Naive thymus-derived CD4-positive, alpha-beta T cell (primary cell): ENCODE data around the gene LIPE. TPM values are rescaled to one million over a fixed set of nuclear protein-coding genes. Genes with fewer than 3 reads are reported as not detected.

Experiments used
- ATAC-seq: fragments of 150-1000 bp; cut with Tn5 transposase; 2 replicates; pipeline ENCODE4 v1.10.0; 2021; ENCODE audit warnings: mild to moderate bottlenecking, moderate library complexity
- CTCF ChIA-PET: fragments of 350-600 bp; sonication (Branson Sonifier 250); formaldehyde crosslinking; loops from one replicate; lab custom pipeline; 2021; ENCODE audit warnings: antibody characterized with exemption; lab: Charles Lee
- POLR2A ChIA-PET: fragments of 350-600 bp; sonication (Branson Sonifier 250); formaldehyde crosslinking; loops from one replicate; lab custom pipeline; 2021; ENCODE audit warnings: antibody characterized with exemption, inconsistent platforms; lab: Charles Lee
- DNase-seq, 9 donors: peaks; one replicate each; pipeline versions ENCODE4 v3.0.0 to v3.0.0-alpha.2; 2020 to 2022; ENCODE audit warnings: mixed read lengths in 1 of 9
- H3K27ac ChIP-seq: one replicate; pipeline ENCODE4 v1.7.0; 2013; ENCODE audit warnings: mild to moderate bottlenecking, low read depth, low read length, moderate library complexity
- H3K27me3 ChIP-seq, 2 donors: one replicate each; pipeline ENCODE4 v1.7.0; 2013; ENCODE audit warnings: low read length in 2 of 2, mild to moderate bottlenecking in 2 of 2, moderate library complexity in 2 of 2; ENCODE audit not compliant: control insufficient read depth in 2 of 2, insufficient read depth in 2 of 2
- H3K36me3 ChIP-seq, 3 experiments: 1 replicate in 2 of 3; 2 replicates in 1 of 3; pipeline ENCODE4 v1.7.0; 2013; ENCODE audit warnings: low read length in 3 of 3, mild to moderate bottlenecking in 3 of 3, moderate library complexity in 1 of 3; ENCODE audit not compliant: insufficient read depth in 3 of 3, control insufficient read depth in 2 of 3
- H3K4me1 ChIP-seq, 2 donors: one replicate each; pipeline ENCODE4 v1.7.0; 2013; ENCODE audit warnings: low read length in 2 of 2, mild to moderate bottlenecking in 2 of 2, moderate library complexity in 1 of 2; ENCODE audit not compliant: control insufficient read depth in 2 of 2, insufficient read depth in 2 of 2
- H3K4me3 ChIP-seq: 2 replicates; pipeline ENCODE4 v1.7.0; 2013; ENCODE audit warnings: mild to moderate bottlenecking, low read length
- H3K9me3 ChIP-seq, 3 experiments: 1 replicate in 2 of 3; 2 replicates in 1 of 3; pipeline ENCODE4 v1.7.0; 2013; ENCODE audit warnings: low read length in 3 of 3; ENCODE audit not compliant: control insufficient read depth in 2 of 3
- H3K27ac Mint-ChIP-seq, 9 donors: one replicate each; pipeline ENCODE4 v1.8.0; 2020 to 2022; ENCODE audit warnings: mixed read lengths in 9 of 9, mild to moderate bottlenecking in 8 of 9, moderate library complexity in 5 of 9, inconsistent platforms in 2 of 9
- H3K27me3 Mint-ChIP-seq, 5 donors: one replicate each; pipeline ENCODE4 v1.8.0; 2021 to 2022; ENCODE audit warnings: mixed read lengths in 5 of 5, mild to moderate bottlenecking in 1 of 5
- H3K36me3 Mint-ChIP-seq, 5 donors: one replicate each; pipeline ENCODE4 v1.8.0; 2020 to 2022; ENCODE audit warnings: mixed read lengths in 5 of 5, mild to moderate bottlenecking in 3 of 5, inconsistent platforms in 1 of 5
- H3K4me1 Mint-ChIP-seq, 7 donors: one replicate each; pipeline ENCODE4 v1.8.0; 2020 to 2022; ENCODE audit warnings: mixed read lengths in 7 of 7, mild to moderate bottlenecking in 3 of 7, inconsistent platforms in 1 of 7
- H3K4me3 Mint-ChIP-seq, 10 donors: one replicate each; pipeline ENCODE4 v1.8.0; 2020 to 2022; ENCODE audit warnings: mild to moderate bottlenecking in 10 of 10, mixed read lengths in 10 of 10, moderate library complexity in 6 of 10, inconsistent platforms in 2 of 10
- H3K9me3 Mint-ChIP-seq, 11 donors: one replicate each; pipeline ENCODE4 v1.8.0; 2020 to 2022; ENCODE audit warnings: mixed read lengths in 11 of 11, mild to moderate bottlenecking in 4 of 11, inconsistent platforms in 1 of 11, moderate library complexity in 1 of 11
- intact Hi-C, 2 donors: fragments of 100-400 bp; cut with micrococcal nuclease; formaldehyde crosslinking; loops; one replicate each; pipeline ENCODE4 v1.15.1; 2023
- polyA plus RNA-seq, 2 donors: library from polyadenylated mRNA; unstranded; fragments of 300-500 nt; fragmentation: Illumina TruSeq; gene quantifications; one replicate each; pipeline ENCODE4 v1.2.3, GENCODE V29; 2021
- total RNA-seq, 6 experiments: library from RNA in 5 of 6; stranded (reverse) in 5 of 6; gene quantifications; 1 replicate in 5 of 6; 2 replicates in 1 of 6; pipeline ENCODE4 v1.2.3 and lab custom pipeline; 2021 to 2026

LIPE gene
- total and polyA plus RNA-seq, 7 experiments from 2014 or later = 7.0 to 35.4 (median 20.0) TPM

DNA sequence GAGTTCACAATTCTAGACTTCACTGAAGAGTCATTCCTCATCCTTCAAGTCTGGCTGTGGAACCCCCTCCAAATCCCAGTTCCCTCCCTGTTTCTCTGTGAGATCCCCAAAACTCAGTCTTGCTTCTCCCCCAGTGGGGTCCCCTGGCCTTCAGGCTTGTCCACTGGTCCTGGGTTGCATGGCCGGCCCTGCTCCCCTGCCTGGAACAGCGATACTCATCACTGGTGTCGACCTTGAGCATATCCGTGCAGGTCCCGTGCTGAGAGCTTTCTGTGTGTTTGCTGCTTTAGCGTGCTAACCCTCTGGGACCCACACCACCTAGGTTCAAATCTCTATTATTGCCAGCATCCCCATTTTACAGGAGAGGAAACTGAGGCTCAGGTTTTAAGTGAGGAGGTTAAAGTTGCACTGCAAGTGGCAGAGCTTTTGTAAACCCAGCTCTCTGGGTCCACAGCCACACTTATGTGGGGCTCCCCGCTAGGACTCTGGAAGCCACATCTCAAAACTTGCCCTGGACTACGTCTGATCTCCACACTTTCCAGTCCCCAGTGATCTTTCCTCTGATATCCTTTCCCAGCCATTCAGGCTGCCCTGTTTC is 15.5 kb downstream of the LIPE start:
- no peak overlapping the region for H3K4me3 ChIP-seq
- Mint-ChIP-seq H3K4me3 (no peak overlapping the region), H3K36me3 (peaks cover 0 to 9% (median 4%) of the 10 kb centered on the region in 5 donors), H3K9me3 (peaks cover 0 to 3% (median 0%) of the 10 kb centered on the region in 11 donors), H3K4me1 (peaks cover 0 to 8% (median 5%) of the 10 kb centered on the region in 7 donors), H3K27ac (peak overlapping the region in 3 of 9 donors; percentile 21 to 56 (median 49)), H3K27me3 (no peaks in the 10 kb centered on the region)
- ATAC-seq (no peak), DNase-seq (no peak)
- ChIA-PET POLR2A (interaction anchor here (1.4 kb wide), 1 partner anchor 11 kb away, joined by 5 read pairs; no protein-coding TSS in a partner anchor), CTCF (interaction anchor here (0.7 kb wide), 1 partner anchor 27 kb away, joined by 4 read pairs; no protein-coding TSS in a partner anchor)
- no peak overlapping the region for H3K27ac ChIP-seq
- no peaks in the 10 kb centered on the region for H3K27me3 ChIP-seq
- intact Hi-C loops = no loop called here
- no peaks in the 10 kb centered on the region for H3K9me3 ChIP-seq
- H3K4me1 ChIP-seq = no peaks in the 10 kb centered on the region
- peaks cover 0 to 41% (median 0%) of the 10 kb centered on the region in 3 experiments for H3K36me3 ChIP-seq

DNA sequence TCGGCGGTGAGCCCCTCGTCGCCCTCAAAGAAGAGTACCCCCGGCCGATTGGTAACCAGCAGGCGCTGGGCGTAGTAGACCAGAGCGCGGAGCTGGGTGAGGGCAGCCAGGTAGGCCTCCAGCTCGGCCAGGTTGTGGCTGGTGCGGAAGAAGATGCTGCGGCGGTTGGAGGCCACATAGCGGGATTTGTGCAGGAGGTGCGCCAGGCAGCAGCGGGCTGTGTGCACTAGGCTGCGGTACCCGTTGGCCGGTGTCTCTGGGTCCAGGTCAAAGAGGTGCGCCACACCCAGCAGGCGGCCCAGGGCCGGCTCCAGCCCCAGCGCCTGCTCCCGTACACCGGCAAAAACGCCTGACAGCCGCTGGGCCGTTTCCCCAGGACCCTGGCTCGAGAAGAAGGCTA is 16.8 kb downstream of the LIPE start:
- ChIA-PET POLR2A (no interaction called here), CTCF (interaction anchor here (1.8 kb wide), 1 partner anchor 23 kb away, joined by 4 read pairs; no protein-coding TSS in a partner anchor)
- Mint-ChIP-seq H3K9me3 (peaks cover 0 to 3% (median 0%) of the 10 kb centered on the region in 11 donors), H3K27ac (peak overlapping the region in 1 of 9 donors; percentile 5), H3K27me3 (no peaks in the 10 kb centered on the region), H3K4me1 (peaks cover 0 to 9% (median 5%) of the 10 kb centered on the region in 7 donors), H3K4me3 (no peak overlapping the region), H3K36me3 (peaks cover 0 to 15% (median 4%) of the 10 kb centered on the region in 5 donors)
- ATAC-seq (no peak), DNase-seq (no peak)
- Histone ChIP-seq H3K4me3 (no peak overlapping the region), H3K4me1 (no peaks in the 10 kb centered on the region), H3K9me3 (no peaks in the 10 kb centered on the region), H3K36me3 (peaks cover 0 to 45% (median 0%) of the 10 kb centered on the region in 3 experiments), H3K27me3 (no peaks in the 10 kb centered on the region), H3K27ac (no peak overlapping the region)
- intact Hi-C loops = no loop called here

DNA sequence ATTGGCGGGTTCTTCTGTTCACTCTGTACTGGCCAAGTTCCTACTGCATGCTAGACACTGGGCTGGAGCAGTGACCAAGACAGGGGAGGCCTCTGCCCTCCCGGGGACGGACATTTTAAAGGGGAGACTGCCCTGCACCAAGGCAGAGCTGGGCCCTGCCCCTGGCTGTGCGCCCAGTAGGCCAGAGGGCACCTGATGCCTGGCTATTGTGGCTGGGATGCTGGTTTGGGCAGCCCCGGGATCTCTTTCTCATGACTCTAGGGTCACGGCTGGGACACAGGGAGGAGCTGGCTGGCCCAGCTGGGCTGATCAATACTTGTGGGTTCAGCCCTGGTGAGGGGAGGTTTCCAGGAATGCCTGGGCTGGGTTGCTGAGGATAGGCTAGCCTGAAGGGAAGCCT is 17.7 kb downstream of the LIPE start:
- ATAC-seq (no peak), DNase-seq (no peak)
- no peaks in the 10 kb centered on the region for H3K4me1 ChIP-seq
- H3K27ac Mint-ChIP-seq = peak overlapping the region in 1 of 9 donors; percentile 57
- no peak overlapping the region for H3K4me3 Mint-ChIP-seq
- H3K27me3 Mint-ChIP-seq = no peaks in the 10 kb centered on the region
- ChIA-PET CTCF (interaction anchor here (1.8 kb wide), 1 partner anchor 24 kb away, joined by 4 read pairs; no protein-coding TSS in a partner anchor), POLR2A (no interaction called here)
- intact Hi-C loops = no loop called here
- H3K9me3 ChIP-seq = no peaks in the 10 kb centered on the region
- peaks cover 0 to 3% (median 0%) of the 10 kb centered on the region in 11 donors for H3K9me3 Mint-ChIP-seq
- peaks cover 0 to 9% (median 5%) of the 10 kb centered on the region in 7 donors for H3K4me1 Mint-ChIP-seq
- H3K27me3 ChIP-seq = no peaks in the 10 kb centered on the region
- no peak overlapping the region for H3K27ac ChIP-seq
- H3K4me3 ChIP-seq = no peak overlapping the region
- H3K36me3 Mint-ChIP-seq = peaks cover 0 to 9% (median 4%) of the 10 kb centered on the region in 5 donors
- peaks cover 0 to 43% (median 0%) of the 10 kb centered on the region in 3 experiments for H3K36me3 ChIP-seq

DNA sequence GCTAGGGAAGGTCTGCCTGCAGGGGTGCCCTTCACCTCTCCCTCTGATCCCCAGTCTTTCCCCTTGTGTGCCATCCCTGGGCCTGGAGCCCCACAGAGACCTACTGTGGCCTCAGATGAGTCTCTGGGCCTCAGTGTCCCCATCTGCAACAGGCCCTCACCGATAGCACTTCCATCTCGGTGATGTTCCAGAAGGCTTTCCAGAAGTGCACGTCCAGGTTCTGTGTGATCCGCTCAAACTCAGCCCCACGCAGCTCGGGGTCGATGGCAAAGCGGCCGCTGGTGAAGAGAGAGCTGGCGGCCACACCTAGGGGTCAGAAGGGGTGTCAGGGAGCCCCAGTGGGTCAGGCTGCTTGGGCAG is 19.4 kb downstream of the LIPE start:
- no peak overlapping the region for H3K4me3 ChIP-seq
- no peak overlapping the region for H3K4me3 Mint-ChIP-seq
- ATAC-seq (no peak), DNase-seq (no peak)
- no peak overlapping the region for H3K27ac ChIP-seq
- peaks cover 0 to 45% (median 0%) of the 10 kb centered on the region in 3 experiments for H3K36me3 ChIP-seq
- H3K36me3 Mint-ChIP-seq = peaks cover 0 to 10% (median 0%) of the 10 kb centered on the region in 5 donors
- no peak overlapping the region for H3K27ac Mint-ChIP-seq
- H3K4me1 Mint-ChIP-seq = peaks cover 0 to 6% (median 5%) of the 10 kb centered on the region in 7 donors
- no peaks in the 10 kb centered on the region for H3K9me3 ChIP-seq
- intact Hi-C loops = no loop called here
- H3K9me3 Mint-ChIP-seq = no peaks in the 10 kb centered on the region
- H3K27me3 ChIP-seq = no peaks in the 10 kb centered on the region
- H3K4me1 ChIP-seq = no peaks in the 10 kb centered on the region
- ChIA-PET CTCF (no interaction called here), POLR2A (no interaction called here)
- no peaks in the 10 kb centered on the region for H3K27me3 Mint-ChIP-seq

DNA sequence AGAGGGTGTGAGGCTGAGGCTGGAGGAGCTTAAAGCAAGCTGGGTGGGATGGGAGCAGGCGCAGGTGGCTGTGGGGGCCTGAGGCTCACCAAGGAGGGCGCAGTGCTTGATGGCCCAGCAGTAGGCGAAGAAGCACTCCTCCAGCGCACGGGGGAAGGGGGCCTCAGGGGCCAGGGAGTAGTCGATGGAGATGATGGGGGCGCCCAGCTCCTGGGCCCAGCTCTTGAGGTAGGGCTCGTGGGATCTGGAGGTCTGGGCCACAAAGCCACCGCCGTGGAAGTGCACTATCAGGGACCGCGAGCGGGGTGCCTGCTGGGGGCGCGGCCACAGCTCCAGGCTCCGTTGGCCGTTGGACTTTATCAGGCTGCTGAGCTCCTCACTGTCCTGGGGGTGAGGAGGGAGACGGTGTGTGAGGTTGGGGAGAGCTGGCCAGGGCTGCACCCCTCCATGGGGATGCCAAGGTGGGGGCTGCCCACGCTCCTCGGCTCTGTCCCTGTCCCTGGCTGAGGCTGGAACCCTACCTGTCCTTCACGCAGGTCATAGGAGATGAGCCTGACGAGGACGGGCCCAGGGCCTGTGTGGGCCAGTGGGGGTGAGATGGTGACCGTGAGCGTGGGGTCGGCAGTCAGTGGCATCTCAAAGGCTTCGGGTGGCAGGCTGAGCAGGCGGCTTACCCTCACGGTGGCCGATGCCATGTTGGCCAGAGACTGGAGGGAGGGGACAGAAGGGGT is 19.9 kb downstream of the LIPE start:
- Histone ChIP-seq H3K9me3 (no peaks in the 10 kb centered on the region), H3K27me3 (no peaks in the 10 kb centered on the region), H3K4me3 (no peak overlapping the region), H3K4me1 (no peaks in the 10 kb centered on the region), H3K36me3 (peaks cover 0 to 45% (median 0%) of the 10 kb centered on the region in 3 experiments), H3K27ac (no peak overlapping the region)
- no peaks in the 10 kb centered on the region for H3K9me3 Mint-ChIP-seq
- ChIA-PET POLR2A (interaction anchor here (1.0 kb wide), 1 partner anchor 9 kb away, joined by 3 read pairs; no protein-coding TSS in a partner anchor), CTCF (interaction anchor here (0.6 kb wide), 1 partner anchor 188 kb away, joined by 3 read pairs; no protein-coding TSS in a partner anchor)
- H3K27me3 Mint-ChIP-seq = no peaks in the 10 kb centered on the region
- H3K4me3 Mint-ChIP-seq = no peak overlapping the region
- ATAC-seq (no peak), DNase-seq (no peak)
- intact Hi-C loops = no loop called here
- peaks cover 0 to 11% (median 7%) of the 10 kb centered on the region in 7 donors for H3K4me1 Mint-ChIP-seq
- H3K27ac Mint-ChIP-seq = no peak overlapping the region
- peaks cover 0 to 10% (median 0%) of the 10 kb centered on the region in 5 donors for H3K36me3 Mint-ChIP-seq

DNA sequence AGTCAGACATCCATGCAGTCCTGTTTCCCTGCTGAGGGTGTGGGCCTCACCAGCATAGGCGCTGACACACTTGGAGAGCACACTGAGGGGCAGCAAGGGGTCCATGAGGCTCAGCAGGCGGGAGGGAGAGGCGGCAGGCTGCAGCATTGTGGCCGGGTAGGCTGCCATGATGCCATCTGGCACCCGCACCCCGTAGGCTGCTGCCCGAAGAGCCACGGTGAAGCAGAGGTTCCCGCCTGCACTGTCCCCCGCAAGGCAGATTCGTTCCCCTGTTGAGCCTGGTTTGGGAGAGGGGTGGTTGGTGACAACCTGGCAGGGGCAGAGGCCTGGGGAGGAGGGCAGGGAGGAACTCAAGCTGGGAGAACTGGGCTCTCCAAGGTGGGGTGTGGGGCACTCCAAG is 21.1 kb downstream of the LIPE start:
- H3K9me3 ChIP-seq = no peaks in the 10 kb centered on the region
- H3K27ac ChIP-seq = no peak overlapping the region
- ATAC-seq = no peak
- no peaks in the 10 kb centered on the region for H3K27me3 Mint-ChIP-seq
- H3K27me3 ChIP-seq = no peaks in the 10 kb centered on the region
- CTCF ChIA-PET = no interaction called here
- peaks cover 0 to 14% (median 0%) of the 10 kb centered on the region in 5 donors for H3K36me3 Mint-ChIP-seq
- no peak for DNase-seq
- H3K9me3 Mint-ChIP-seq = no peaks in the 10 kb centered on the region
- peaks cover 0 to 19% (median 12%) of the 10 kb centered on the region in 7 donors for H3K4me1 Mint-ChIP-seq
- H3K4me1 ChIP-seq = peaks cover 2% of the 10 kb centered on the region in 2 donors
- no peak overlapping the region for H3K27ac Mint-ChIP-seq
- POLR2A ChIA-PET = interaction anchor here (1.0 kb wide), 1 partner anchor 8 kb away, joined by 3 read pairs; no protein-coding TSS in a partner anchor
- peaks cover 0 to 45% (median 0%) of the 10 kb centered on the region in 3 experiments for H3K36me3 ChIP-seq
- intact Hi-C loops = no loop called here
- no peak overlapping the region for H3K4me3 ChIP-seq
- no peak overlapping the region for H3K4me3 Mint-ChIP-seq
